IMR-90 (cell line): Measurements from ENCODE around the gene FBN3. TPM values are rescaled to one million over a fixed set of nuclear protein-coding genes. Genes with fewer than 3 reads are reported as not detected.
"Not testable (repeated sequence)": the region's sequence is repeated elsewhere in the genome, so short reads cannot be mapped to it uniquely, and the experiment has no call there.

Experiments
- ATAC-seq: fragments of 200-7000 bp; cut with Tn5 transposase; 2 replicates; pipeline ENCODE4 v1.9.1; 2020; ENCODE audit warnings: low read depth, mild to moderate bottlenecking, moderate library complexity
- BruUV-seq: library from RNA; stranded (reverse); fragments of 400-500 nt; replicated peaks from 2 replicates; lab custom pipeline; 2021; lab: Mats Ljungman, UMichigan
- CTCF ChIA-PET: fragments of 300-600 bp; formaldehyde crosslinking; extraction: SDS; loops from one replicate; lab custom pipeline; 2021; ENCODE audit warnings: antibody characterized with exemption; lab: Yijun Ruan, JAX
- POLR2A ChIA-PET: fragments of 300-600 bp; sonication (Branson Sonifier 250); formaldehyde crosslinking; loops from one replicate; lab custom pipeline; 2022; ENCODE audit warnings: antibody characterized with exemption; ENCODE audit not compliant: unreplicated experiment; lab: Charles Lee
- DNase-seq: peaks from one replicate; pipeline ENCODE4 v3.0.0; 2013
- H2AFZ ChIP-seq: replicated peaks from 2 replicates; pipeline ENCODE3; 2013; ENCODE audit warnings: low read length, mild to moderate bottlenecking; ENCODE audit not compliant: poor library complexity
- H2AK5ac ChIP-seq: 2 replicates; pipeline ENCODE4 v1.6.1; 2013; ENCODE audit warnings: low read depth, low read length, inconsistent platforms
- H2AK9ac ChIP-seq: replicated peaks from 2 replicates; pipeline ENCODE3; 2013; ENCODE audit warnings: mild to moderate bottlenecking, low read depth, low read length, moderate library complexity; ENCODE audit not compliant: poor library complexity
- H2BK120ac ChIP-seq: 2 replicates; pipeline ENCODE4 v1.6.1; 2013; ENCODE audit warnings: low read depth, low read length, inconsistent platforms
- H2BK15ac ChIP-seq: 3 replicates; pipeline ENCODE4 v1.6.1; 2013; ENCODE audit warnings: low read depth, low read length, inconsistent platforms
- H2BK20ac ChIP-seq: 2 replicates; pipeline ENCODE4 v1.6.1; 2013; ENCODE audit warnings: low read depth, mild to moderate bottlenecking, inconsistent platforms, low read length, moderate library complexity
- H2BK5ac ChIP-seq: 2 replicates; pipeline ENCODE4 v1.6.1; 2013; ENCODE audit warnings: mild to moderate bottlenecking, low read depth, low read length, inconsistent platforms; ENCODE audit not compliant: poor library complexity, severe bottlenecking
- H3K14ac ChIP-seq: replicated peaks from 2 replicates; pipeline ENCODE4 v1.6.1; 2013; ENCODE audit warnings: low read depth, low read length, inconsistent platforms
- H3K18ac ChIP-seq: 2 replicates; pipeline ENCODE4 v1.6.1; 2013; ENCODE audit warnings: low read depth, low read length, control low read depth
- H3K23ac ChIP-seq: 2 replicates; pipeline ENCODE4 v1.6.1; 2013; ENCODE audit warnings: low read depth, low read length, inconsistent platforms
- H3K27ac ChIP-seq: 2 replicates; pipeline ENCODE4 v1.5.1; 2013; ENCODE audit warnings: mild to moderate bottlenecking, control low read depth, low read length; ENCODE audit not compliant: insufficient read depth
- H3K27me3 ChIP-seq: 2 replicates; pipeline ENCODE4 v1.6.1; 2013; ENCODE audit warnings: low read length; ENCODE audit not compliant: control insufficient read depth, insufficient read depth
- H3K36me3 ChIP-seq: 2 replicates; pipeline ENCODE4 v1.6.1; 2013; ENCODE audit warnings: low read length, mixed read lengths; ENCODE audit not compliant: control insufficient read depth, insufficient read depth
- H3K4ac ChIP-seq: 2 replicates; pipeline ENCODE4 v1.6.1; 2013; ENCODE audit warnings: low read depth, low read length, inconsistent platforms
- H3K4me1 ChIP-seq: 2 replicates; pipeline ENCODE4 v1.6.1; 2013; ENCODE audit warnings: low read length, mixed read lengths; ENCODE audit not compliant: control insufficient read depth, insufficient read depth
- H3K4me2 ChIP-seq: 2 replicates; pipeline ENCODE4 v1.6.1; 2013; ENCODE audit warnings: low read depth, mild to moderate bottlenecking, control low read depth, low read length, moderate library complexity
- H3K4me3 ChIP-seq: 2 replicates; pipeline ENCODE4 v1.5.1; 2013; ENCODE audit warnings: low read depth, mild to moderate bottlenecking, control low read depth, low read length, moderate library complexity; ENCODE audit not compliant: insufficient read depth
- H3K56ac ChIP-seq: 2 replicates; pipeline ENCODE4 v1.6.1; 2013; ENCODE audit warnings: low read length, inconsistent platforms; ENCODE audit not compliant: insufficient read depth; ENCODE audit errors: extremely low read depth
- H3K79me1 ChIP-seq, 2 experiments: 2 replicates each; pipeline ENCODE4 v1.6.1; 2013; ENCODE audit warnings: low read length in 2 of 2, inconsistent platforms in 1 of 2, low read depth in 1 of 2
- H3K9ac ChIP-seq: 2 replicates; pipeline ENCODE4 v1.6.1; 2013; ENCODE audit warnings: low read depth, low read length, control low read depth
- H3K9me1 ChIP-seq: 2 replicates; pipeline ENCODE4 v1.6.1; 2013; ENCODE audit warnings: low read length, inconsistent platforms; ENCODE audit not compliant: insufficient read depth
- H3K9me3 ChIP-seq: 2 replicates; pipeline ENCODE4 v1.6.1; 2013; ENCODE audit warnings: low read length; ENCODE audit not compliant: control insufficient read depth, insufficient read depth
- H4K20me1 ChIP-seq: 2 replicates; pipeline ENCODE4 v1.6.1; 2013; ENCODE audit warnings: low read length, inconsistent platforms; ENCODE audit not compliant: insufficient read depth
- H4K5ac ChIP-seq: 2 replicates; pipeline ENCODE4 v1.6.1; 2013; ENCODE audit warnings: mild to moderate bottlenecking, low read depth, low read length, control low read depth
- H4K8ac ChIP-seq, 2 experiments: 2 replicates each; pipeline ENCODE4 v1.6.1; 2013; ENCODE audit warnings: low read depth in 2 of 2, low read length in 2 of 2, control low read depth in 1 of 2, inconsistent platforms in 1 of 2
- H4K91ac ChIP-seq: 2 replicates; pipeline ENCODE4 v1.6.1; 2013; ENCODE audit warnings: low read depth, low read length, inconsistent platforms; ENCODE audit not compliant: insufficient read depth
- WGBS, 2 experiments: methylation state at CpG; one replicate each; pipeline versions ENCODE4 v1.1.5 to v1.1.7; 2013; ENCODE audit warnings: missing lambda C conversion rate in 2 of 2; ENCODE audit not compliant: insufficient read length in 1 of 2; ENCODE audit errors: extremely low coverage in 2 of 2; 5-methylcytosine and 5-hydroxymethylcytosine counted together
- dilution Hi-C: fragments of 300-500 bp; cut with HindIII; formaldehyde crosslinking; loops from one replicate; pipeline ENCODE4 v1.14.3; 2018; ENCODE audit warnings: low sequenced_read_pairs; ENCODE audit not compliant: unreplicated experiment
- in situ Hi-C: fragments of 300-500 bp; cut with MboI; formaldehyde crosslinking; loops from 3 replicates; pipeline ENCODE4 v1.14.3; 2019; ENCODE audit warnings: low sequenced_read_pairs, inconsistent platforms, mixed read lengths
- intact Hi-C: fragments of 100-400 bp; cut with micrococcal nuclease; formaldehyde crosslinking; loops from 2 replicates; pipeline ENCODE4 v1.10.0; 2022
- polyA plus RNA-seq, 3 experiments: library from polyadenylated mRNA; depleted of rRNA; stranded (reverse); fragments of >200 nt; gene quantifications; 2 replicates each; pipeline ENCODE4 v1.2.3, GENCODE V29; 2012; ENCODE audit warnings: low replicate concordance in 1 of 3
- total RNA-seq: library from RNA; depleted of rRNA; stranded (reverse); fragments of >200 nt; gene quantifications from 2 replicates; pipeline ENCODE4 v1.2.3, GENCODE V29; 2012

Gene FBN3
- total and polyA plus RNA-seq, 2 of the 4 experiments (the other 2 are of a cell fraction): not detected

DNA sequence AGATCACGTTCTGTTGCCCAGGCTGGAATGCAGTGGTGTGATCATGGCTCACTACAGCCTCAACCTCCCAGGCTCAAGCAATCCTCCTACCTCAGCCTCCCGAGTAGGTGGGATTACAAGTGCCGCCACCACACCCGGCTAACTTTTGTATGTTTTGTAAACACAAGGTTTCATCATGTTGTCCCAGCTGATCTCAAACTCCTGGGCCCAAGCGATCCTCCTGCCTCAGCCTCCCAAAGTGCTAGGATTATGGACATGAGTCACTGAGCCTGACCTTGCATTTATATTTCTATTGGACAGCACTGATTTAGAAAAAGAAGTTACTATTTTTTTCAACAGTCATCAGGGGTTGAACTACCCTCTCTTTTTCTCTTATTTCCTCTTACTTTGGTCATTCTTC lies 9.9 kb upstream of the FBN3 start:
- H2BK120ac ChIP-seq, H2AK9ac ChIP-seq, H3K4me1 ChIP-seq, H4K8ac ChIP-seq, H4K5ac ChIP-seq, H3K27ac ChIP-seq, H3K9me1 ChIP-seq, H3K36me3 ChIP-seq, DNase-seq, H4K91ac ChIP-seq, H2BK5ac ChIP-seq, H3K4me2 ChIP-seq, CTCF ChIA-PET, H2BK20ac ChIP-seq, H3K27me3 ChIP-seq, H2AK5ac ChIP-seq, H3K23ac ChIP-seq, H4K20me1 ChIP-seq, H2BK15ac ChIP-seq, H3K4ac ChIP-seq, intact Hi-C loops, POLR2A ChIA-PET, BruUV-seq, H3K14ac ChIP-seq, H3K9ac ChIP-seq, H3K4me3 ChIP-seq, H3K56ac ChIP-seq, H3K18ac ChIP-seq, H2AFZ ChIP-seq, ATAC-seq, dilution Hi-C loops, H3K79me1 ChIP-seq, H3K9me3 ChIP-seq: not testable (repeated sequence)
- in situ Hi-C loops: loop anchor here (5.0 kb wide), 1 partner anchor 93 kb away; no protein-coding TSS in a partner anchor
- WGBS, 2 experiments: 30% methylated on average over 3 of the region's 5 CpGs; no CpG with 5 or more reads in 1 of the 2 experiments
